ENCODE results near the gene CACNG1.
"Not testable (repeated sequence)": the region's sequence is repeated elsewhere in the genome, so short reads cannot be mapped to it uniquely, and the experiment has no call there.

CACNG1 gene

DNA sequence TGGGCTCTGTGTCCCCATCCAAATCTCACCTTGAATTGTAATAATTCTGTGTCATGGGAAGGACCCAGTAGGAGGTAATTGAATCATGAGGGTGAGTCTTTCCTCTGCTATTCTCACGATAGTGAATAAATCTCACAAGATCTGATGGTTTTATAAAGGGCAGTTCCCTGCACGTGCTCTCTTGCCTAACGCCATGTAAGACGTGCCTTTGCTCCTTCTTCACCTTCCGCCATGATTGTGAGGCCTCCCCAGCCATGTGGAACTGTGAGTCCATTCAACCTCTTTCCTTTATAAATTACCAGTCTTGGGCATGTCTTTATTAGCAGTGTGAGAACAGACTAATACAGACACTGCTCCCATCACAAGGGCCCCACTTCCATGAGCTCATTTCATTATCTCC is 3.2 kb upstream of the CACNG1 start:
- H3K27ac ChIP-seq (ENCODE audit: low read depth, low read length); H3K27me3 ChIP-seq (ENCODE audit: control insufficient read depth in 1 of 2, insufficient read depth in 2 of 2, low read length in 2 of 2); H3K4me3 ChIP-seq (ENCODE audit: low read depth in 1 of 2, low read length in 2 of 2); H3K9me3 ChIP-seq (ENCODE audit: control insufficient read depth in 1 of 2, low read length in 2 of 2); H3K36me3 ChIP-seq (ENCODE audit: control insufficient read depth in 1 of 2, insufficient read depth in 2 of 2, low read length in 2 of 2); H3K9ac ChIP-seq (ENCODE audit: low read depth in 1 of 2, low read length in 2 of 2): not testable (repeated sequence)
- H3K4me1 ChIP-seq (ENCODE audit: control insufficient read depth in 1 of 2, insufficient read depth in 2 of 2, low read length in 2 of 2) = peaks cover under 1 to 12% of the 10 kb centered on the region in 2 donors

DNA sequence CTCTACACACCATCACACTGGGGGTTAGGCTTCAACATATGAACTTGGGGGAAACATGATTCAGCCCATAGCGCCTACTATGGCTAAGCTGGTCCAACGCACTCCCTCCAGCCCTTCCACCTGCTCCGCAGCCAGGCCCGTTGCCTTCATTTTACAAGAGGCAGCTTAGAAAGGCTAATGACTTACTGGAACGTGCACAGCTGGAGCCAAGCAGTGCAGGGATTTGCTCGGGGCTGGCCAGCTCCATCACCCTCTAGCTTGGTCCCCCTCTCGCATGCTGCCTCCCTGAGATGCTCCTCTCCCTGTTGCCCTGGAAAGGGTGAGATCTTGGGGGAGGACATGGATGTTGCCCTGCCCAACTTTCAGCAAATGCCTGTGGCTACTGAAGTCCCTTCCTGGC is 2.8 kb upstream of the CACNG1 start:
- H3K27ac ChIP-seq (ENCODE audit: low read depth, low read length) = no peak overlapping the region
- H3K4me3 ChIP-seq (ENCODE audit: low read depth in 1 of 2, low read length in 2 of 2) = no peak overlapping the region
- peaks cover 5 to 12% of the 10 kb centered on the region in 2 donors for H3K4me1 ChIP-seq (ENCODE audit: control insufficient read depth in 1 of 2, insufficient read depth in 2 of 2, low read length in 2 of 2)
- H3K27me3 ChIP-seq (ENCODE audit: control insufficient read depth in 1 of 2, insufficient read depth in 2 of 2, low read length in 2 of 2) = no peaks in the 10 kb centered on the region
- H3K36me3 ChIP-seq (ENCODE audit: control insufficient read depth in 1 of 2, insufficient read depth in 2 of 2, low read length in 2 of 2) = no peaks in the 10 kb centered on the region
- H3K9ac ChIP-seq (ENCODE audit: low read depth in 1 of 2, low read length in 2 of 2) = no peak overlapping the region
- no peaks in the 10 kb centered on the region for H3K9me3 ChIP-seq (ENCODE audit: control insufficient read depth in 1 of 2, low read length in 2 of 2)

DNA sequence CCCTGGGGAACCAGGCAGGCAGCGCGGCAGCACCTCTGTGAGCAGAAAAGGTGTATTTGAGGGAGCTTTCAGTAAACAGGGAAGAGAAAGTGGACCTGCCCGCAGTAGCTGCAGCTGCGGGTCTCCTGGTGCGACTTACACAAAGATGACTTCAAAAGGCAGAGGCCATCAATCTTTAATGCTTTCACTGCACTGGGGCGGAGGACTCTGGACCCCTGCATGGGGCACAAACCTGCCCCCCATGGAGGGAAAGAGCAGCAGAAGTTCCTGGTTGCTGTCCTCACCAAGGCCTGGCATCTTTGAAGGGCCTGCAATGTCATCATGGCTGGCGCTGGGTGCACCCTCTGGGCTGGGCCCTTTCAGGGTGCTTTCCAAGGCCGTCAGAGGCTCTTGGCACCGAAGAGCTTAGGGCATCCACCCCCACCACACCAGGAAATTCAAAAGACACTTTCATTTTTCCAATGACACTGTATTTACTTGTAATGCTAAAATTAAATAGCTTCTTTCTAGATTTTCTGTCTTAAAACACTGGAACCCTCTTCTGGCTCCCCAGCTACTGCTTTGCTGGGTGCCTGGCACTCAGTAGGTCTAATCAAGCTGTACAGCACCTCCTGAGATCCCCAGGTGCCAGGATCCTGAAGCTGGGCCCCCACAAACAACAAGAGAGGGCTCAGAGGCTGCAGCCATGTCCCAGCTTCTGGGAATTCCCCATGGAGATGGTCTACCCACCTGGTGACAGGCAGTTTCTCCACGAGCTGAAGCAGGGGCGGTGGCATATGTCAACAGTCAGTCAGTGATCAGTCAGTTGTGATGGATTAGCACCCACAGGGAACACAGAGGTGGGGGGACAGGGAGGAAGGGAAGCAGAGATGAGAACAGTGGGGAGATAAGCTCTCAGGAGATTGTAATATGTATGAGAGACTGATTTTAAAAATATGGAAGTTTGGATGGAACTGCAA is 2.1 kb upstream of the CACNG1 start:
- Histone ChIP-seq H3K27me3 (ENCODE audit: control insufficient read depth in 1 of 2, insufficient read depth in 2 of 2, low read length in 2 of 2) (no peaks in the 10 kb centered on the region), H3K36me3 (ENCODE audit: control insufficient read depth in 1 of 2, insufficient read depth in 2 of 2, low read length in 2 of 2) (no peaks in the 10 kb centered on the region), H3K27ac (ENCODE audit: low read depth, low read length) (no peak overlapping the region), H3K9me3 (ENCODE audit: control insufficient read depth in 1 of 2, low read length in 2 of 2) (no peaks in the 10 kb centered on the region), H3K4me1 (ENCODE audit: control insufficient read depth in 1 of 2, insufficient read depth in 2 of 2, low read length in 2 of 2) (peaks cover 9 to 12% of the 10 kb centered on the region in 2 donors), H3K4me3 (ENCODE audit: low read depth in 1 of 2, low read length in 2 of 2) (no peak overlapping the region), H3K9ac (ENCODE audit: low read depth in 1 of 2, low read length in 2 of 2) (no peak overlapping the region)

DNA sequence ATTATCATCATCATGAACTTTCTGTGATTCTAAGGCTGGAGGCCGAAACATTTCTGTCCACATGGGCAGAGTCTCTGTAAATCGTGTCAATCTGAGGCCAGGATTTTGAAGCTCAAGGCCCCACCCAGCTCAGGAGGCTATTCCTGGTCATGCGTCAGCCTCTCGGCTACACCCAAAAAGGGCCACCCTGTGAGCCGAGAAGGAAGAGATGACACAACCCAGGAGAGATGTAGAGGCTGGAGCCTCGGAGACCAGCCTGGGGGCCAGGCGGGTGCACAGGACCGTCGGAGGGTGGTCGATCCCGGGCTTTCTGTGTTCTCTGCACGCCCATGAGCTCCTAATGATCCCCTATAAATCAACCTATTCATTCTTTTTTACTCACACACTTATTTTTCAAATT is 1.1 kb upstream of the CACNG1 start:
- H3K9me3 ChIP-seq (ENCODE audit: control insufficient read depth in 1 of 2, low read length in 2 of 2) = peaks cover 4 to 6% of the 10 kb centered on the region in 2 donors
- H3K9ac ChIP-seq (ENCODE audit: low read depth in 1 of 2, low read length in 2 of 2) = no peak overlapping the region
- no peaks in the 10 kb centered on the region for H3K36me3 ChIP-seq (ENCODE audit: control insufficient read depth in 1 of 2, insufficient read depth in 2 of 2, low read length in 2 of 2)
- no peaks in the 10 kb centered on the region for H3K27me3 ChIP-seq (ENCODE audit: control insufficient read depth in 1 of 2, insufficient read depth in 2 of 2, low read length in 2 of 2)
- no peak overlapping the region for H3K27ac ChIP-seq (ENCODE audit: low read depth, low read length)
- no peak overlapping the region for H3K4me3 ChIP-seq (ENCODE audit: low read depth in 1 of 2, low read length in 2 of 2)
- H3K4me1 ChIP-seq (ENCODE audit: control insufficient read depth in 1 of 2, insufficient read depth in 2 of 2, low read length in 2 of 2) = peaks cover 9 to 12% of the 10 kb centered on the region in 2 donors

DNA sequence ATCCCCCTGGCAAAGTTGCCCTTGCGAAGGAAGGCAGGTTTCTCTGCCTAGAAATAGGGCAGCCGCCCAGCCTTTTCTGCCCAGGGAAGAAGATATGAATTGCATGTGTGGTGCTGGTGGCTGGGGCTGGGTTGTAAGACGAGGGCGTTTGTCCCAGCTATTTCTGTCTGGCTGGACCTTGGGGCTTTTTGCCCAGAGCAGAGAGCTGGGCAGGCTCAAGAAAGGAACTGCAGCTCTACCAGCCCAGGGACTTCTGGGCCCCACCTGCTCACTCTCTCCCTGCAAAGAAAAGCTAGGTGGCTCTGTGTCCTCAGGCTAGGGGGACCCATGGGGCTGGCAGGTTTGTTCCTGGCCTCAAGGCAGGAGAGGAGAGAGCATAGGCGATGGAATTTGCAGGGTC is 586 bp downstream of the CACNG1 start:
- no peaks in the 10 kb centered on the region for H3K36me3 ChIP-seq (ENCODE audit: control insufficient read depth in 1 of 2, insufficient read depth in 2 of 2, low read length in 2 of 2)
- no peak overlapping the region for H3K4me3 ChIP-seq (ENCODE audit: low read depth in 1 of 2, low read length in 2 of 2)
- peaks cover 8 to 9% of the 10 kb centered on the region in 2 donors for H3K4me1 ChIP-seq (ENCODE audit: control insufficient read depth in 1 of 2, insufficient read depth in 2 of 2, low read length in 2 of 2)
- no peak overlapping the region for H3K27ac ChIP-seq (ENCODE audit: low read depth, low read length)
- H3K9ac ChIP-seq (ENCODE audit: low read depth in 1 of 2, low read length in 2 of 2) = no peak overlapping the region
- no peaks in the 10 kb centered on the region for H3K27me3 ChIP-seq (ENCODE audit: control insufficient read depth in 1 of 2, insufficient read depth in 2 of 2, low read length in 2 of 2)
- H3K9me3 ChIP-seq (ENCODE audit: control insufficient read depth in 1 of 2, low read length in 2 of 2) = peaks cover 7 to 19% of the 10 kb centered on the region in 2 donors

DNA sequence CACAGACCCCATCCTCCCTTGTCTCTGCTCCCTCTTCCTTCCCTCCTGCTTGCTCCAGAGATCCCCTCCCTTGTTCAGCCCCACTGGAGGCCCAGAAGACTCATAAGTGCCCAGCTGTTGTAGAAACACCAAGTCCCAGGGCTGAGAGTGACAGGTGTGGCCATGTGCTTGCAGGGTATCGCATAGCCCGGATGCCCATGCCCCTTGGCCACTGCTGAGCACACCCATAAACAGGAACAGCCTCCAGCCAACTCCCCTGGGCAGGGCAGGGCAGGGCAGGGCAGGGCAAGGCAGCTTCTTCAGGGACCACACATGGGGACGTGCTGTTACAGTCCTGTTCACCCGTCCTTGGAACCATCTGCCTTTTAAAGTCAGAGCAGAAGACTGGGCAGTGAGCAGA is 2.0 kb downstream of the CACNG1 start:
- H3K27me3 ChIP-seq (ENCODE audit: control insufficient read depth in 1 of 2, insufficient read depth in 2 of 2, low read length in 2 of 2) = no peaks in the 10 kb centered on the region
- peaks cover 7 to 19% of the 10 kb centered on the region in 2 donors for H3K9me3 ChIP-seq (ENCODE audit: control insufficient read depth in 1 of 2, low read length in 2 of 2)
- no peak overlapping the region for H3K27ac ChIP-seq (ENCODE audit: low read depth, low read length)
- no peak overlapping the region for H3K9ac ChIP-seq (ENCODE audit: low read depth in 1 of 2, low read length in 2 of 2)
- no peak overlapping the region for H3K4me3 ChIP-seq (ENCODE audit: low read depth in 1 of 2, low read length in 2 of 2)
- no peaks in the 10 kb centered on the region for H3K36me3 ChIP-seq (ENCODE audit: control insufficient read depth in 1 of 2, insufficient read depth in 2 of 2, low read length in 2 of 2)
- peaks cover 8 to 9% of the 10 kb centered on the region in 2 donors for H3K4me1 ChIP-seq (ENCODE audit: control insufficient read depth in 1 of 2, insufficient read depth in 2 of 2, low read length in 2 of 2)

DNA sequence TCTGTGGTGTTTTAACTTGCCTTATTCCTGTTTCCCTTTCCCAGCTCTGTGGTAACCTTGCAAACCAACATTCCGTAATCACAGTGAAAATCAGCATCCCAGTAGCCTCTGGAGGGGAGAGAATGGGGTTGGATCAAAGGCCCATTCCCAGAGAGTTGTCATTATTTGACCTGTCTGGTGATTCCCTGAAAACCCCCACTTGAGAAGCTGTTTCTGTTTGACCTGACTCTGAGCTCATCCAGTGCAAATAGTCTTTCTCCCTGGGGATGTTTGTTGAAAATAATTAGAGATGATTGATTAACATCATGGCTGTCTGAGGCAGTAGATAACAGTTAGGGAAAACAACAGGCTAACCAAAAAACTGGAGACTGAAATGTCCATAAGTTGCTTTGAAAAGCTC is 3.0 kb downstream of the CACNG1 start:
- Histone ChIP-seq H3K27ac (ENCODE audit: low read depth, low read length) (no peak overlapping the region), H3K4me3 (ENCODE audit: low read depth in 1 of 2, low read length in 2 of 2) (no peak overlapping the region), H3K9ac (ENCODE audit: low read depth in 1 of 2, low read length in 2 of 2) (no peak overlapping the region), H3K4me1 (ENCODE audit: control insufficient read depth in 1 of 2, insufficient read depth in 2 of 2, low read length in 2 of 2) (peaks cover 1 to 9% of the 10 kb centered on the region in 2 donors), H3K36me3 (ENCODE audit: control insufficient read depth in 1 of 2, insufficient read depth in 2 of 2, low read length in 2 of 2) (no peaks in the 10 kb centered on the region), H3K27me3 (ENCODE audit: control insufficient read depth in 1 of 2, insufficient read depth in 2 of 2, low read length in 2 of 2) (no peaks in the 10 kb centered on the region), H3K9me3 (ENCODE audit: control insufficient read depth in 1 of 2, low read length in 2 of 2) (peaks cover 7 to 19% of the 10 kb centered on the region in 2 donors)

DNA sequence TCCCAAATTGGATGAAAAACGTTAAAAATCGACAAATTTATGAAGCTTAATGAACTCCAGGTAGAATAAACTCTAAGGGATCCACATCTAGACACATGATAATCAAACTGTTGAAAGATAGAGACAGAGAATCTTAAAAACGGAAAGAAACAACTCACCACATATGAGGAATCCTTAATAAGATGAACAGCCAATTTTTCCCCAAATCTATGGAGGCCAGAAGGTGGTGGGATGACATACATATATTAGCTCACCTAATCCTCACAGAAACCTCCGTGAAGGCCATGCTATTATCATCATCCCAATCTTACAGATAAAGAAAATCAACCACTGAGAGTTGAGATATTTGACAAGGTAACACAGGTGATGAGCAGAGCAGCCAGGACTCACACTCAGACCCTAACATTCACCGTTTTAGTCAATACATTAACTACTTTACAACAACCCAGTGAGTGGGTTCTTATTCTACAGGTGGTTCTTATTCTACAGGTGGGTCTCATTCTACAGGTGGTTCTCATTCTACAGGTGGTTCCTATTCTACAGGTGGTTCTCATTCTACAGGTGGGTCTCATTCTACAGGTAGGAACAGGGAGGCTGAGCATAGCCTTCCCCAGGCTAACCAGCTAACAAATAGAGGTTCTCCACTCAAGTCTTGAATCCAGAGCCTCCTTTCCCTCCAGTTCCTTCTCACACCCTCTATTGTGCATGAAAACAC is 4.8 kb downstream of the CACNG1 start:
- H3K4me3 ChIP-seq (ENCODE audit: low read depth in 1 of 2, low read length in 2 of 2) = no peak overlapping the region
- no peak overlapping the region for H3K27ac ChIP-seq (ENCODE audit: low read depth, low read length)
- peaks cover 0 to 9% of the 10 kb centered on the region in 2 donors for H3K4me1 ChIP-seq (ENCODE audit: control insufficient read depth in 1 of 2, insufficient read depth in 2 of 2, low read length in 2 of 2)
- H3K36me3 ChIP-seq (ENCODE audit: control insufficient read depth in 1 of 2, insufficient read depth in 2 of 2, low read length in 2 of 2) = no peaks in the 10 kb centered on the region
- no peaks in the 10 kb centered on the region for H3K27me3 ChIP-seq (ENCODE audit: control insufficient read depth in 1 of 2, insufficient read depth in 2 of 2, low read length in 2 of 2)
- H3K9me3 ChIP-seq (ENCODE audit: control insufficient read depth in 1 of 2, low read length in 2 of 2) = peaks cover 7 to 19% of the 10 kb centered on the region in 2 donors
- no peak overlapping the region for H3K9ac ChIP-seq (ENCODE audit: low read depth in 1 of 2, low read length in 2 of 2)

DNA sequence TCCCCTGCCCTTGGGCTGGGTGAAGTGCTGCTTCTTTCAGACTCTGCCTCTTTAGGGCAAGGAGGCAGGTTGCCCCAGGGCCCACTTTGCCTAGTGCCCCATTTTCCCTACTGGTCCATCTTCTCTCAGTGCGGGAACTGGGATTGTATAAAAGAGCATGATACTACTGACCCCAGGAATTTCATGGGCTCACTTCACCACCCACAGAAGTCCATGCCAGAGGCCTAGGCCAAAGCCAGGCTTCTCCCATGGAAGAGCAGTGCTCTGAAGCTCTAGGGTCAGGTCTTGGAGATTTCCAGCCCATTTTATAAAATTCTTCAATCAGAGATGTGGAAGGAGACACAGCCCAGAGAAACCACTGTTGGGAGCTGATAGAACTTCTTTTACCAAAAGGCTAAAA is 5.7 kb downstream of the CACNG1 start:
- Histone ChIP-seq H3K27me3 (ENCODE audit: control insufficient read depth in 1 of 2, insufficient read depth in 2 of 2, low read length in 2 of 2) (no peaks in the 10 kb centered on the region), H3K36me3 (ENCODE audit: control insufficient read depth in 1 of 2, insufficient read depth in 2 of 2, low read length in 2 of 2) (no peaks in the 10 kb centered on the region), H3K4me1 (ENCODE audit: control insufficient read depth in 1 of 2, insufficient read depth in 2 of 2, low read length in 2 of 2) (peaks cover 0 to 9% of the 10 kb centered on the region in 2 donors), H3K27ac (ENCODE audit: low read depth, low read length) (no peak overlapping the region), H3K9me3 (ENCODE audit: control insufficient read depth in 1 of 2, low read length in 2 of 2) (peaks cover 7 to 19% of the 10 kb centered on the region in 2 donors), H3K9ac (ENCODE audit: low read depth in 1 of 2, low read length in 2 of 2) (no peak overlapping the region), H3K4me3 (ENCODE audit: low read depth in 1 of 2, low read length in 2 of 2) (no peak overlapping the region)

DNA sequence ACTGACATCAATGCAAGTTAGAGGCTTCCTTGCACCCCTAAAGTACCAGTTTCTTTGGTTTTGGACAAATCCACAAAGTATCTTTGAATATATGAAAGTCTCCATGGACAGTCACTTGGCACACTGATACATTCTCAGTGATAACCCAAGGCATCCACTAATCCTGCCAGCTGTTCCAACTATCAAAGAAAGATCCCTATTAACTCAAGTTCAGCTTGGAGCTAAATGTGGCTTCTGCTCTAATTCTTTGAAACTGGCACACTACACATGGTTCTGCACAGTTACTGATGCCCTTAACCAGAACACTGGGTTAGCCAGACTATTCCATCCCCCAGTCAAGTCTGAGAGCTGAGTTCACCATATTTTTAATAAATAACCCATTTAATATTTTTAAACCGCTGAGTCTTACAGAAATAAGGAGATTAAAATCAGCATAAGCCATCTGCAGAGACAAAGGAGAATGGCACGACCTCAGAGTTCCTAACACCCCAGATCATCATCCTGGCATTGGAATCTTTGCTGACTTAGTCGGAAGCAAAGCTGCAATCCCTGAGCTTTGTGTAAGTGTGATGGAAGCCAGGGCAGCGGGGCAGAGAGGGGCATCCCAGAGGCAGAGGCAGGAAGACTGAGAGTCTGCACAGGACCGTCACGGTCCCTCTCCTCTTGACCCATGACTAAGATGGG is 6.3 kb downstream of the CACNG1 start:
- Histone ChIP-seq H3K9me3 (ENCODE audit: control insufficient read depth in 1 of 2, low read length in 2 of 2) (peaks cover 7 to 19% of the 10 kb centered on the region in 2 donors), H3K27ac (ENCODE audit: low read depth, low read length) (no peak overlapping the region), H3K9ac (ENCODE audit: low read depth in 1 of 2, low read length in 2 of 2) (no peak overlapping the region), H3K27me3 (ENCODE audit: control insufficient read depth in 1 of 2, insufficient read depth in 2 of 2, low read length in 2 of 2) (no peaks in the 10 kb centered on the region), H3K4me1 (ENCODE audit: control insufficient read depth in 1 of 2, insufficient read depth in 2 of 2, low read length in 2 of 2) (peaks cover 0 to 9% of the 10 kb centered on the region in 2 donors), H3K36me3 (ENCODE audit: control insufficient read depth in 1 of 2, insufficient read depth in 2 of 2, low read length in 2 of 2) (no peaks in the 10 kb centered on the region), H3K4me3 (ENCODE audit: low read depth in 1 of 2, low read length in 2 of 2) (no peak overlapping the region)
